SK-N-SH (cell line): Measurements from ENCODE around the gene MPDZ. TPM values are rescaled to one million over a fixed set of nuclear protein-coding genes. Genes with fewer than 3 reads are reported as not detected.

ENCODE experiments used
- CTCF ChIA-PET: fragments of 300-600, 350-600 bp; formaldehyde crosslinking; extraction: SDS; loops from one replicate; lab custom pipeline; 2021; lab: Yijun Ruan, JAX
- POLR2A ChIA-PET: fragments of 350-600 bp; sonication (Branson Sonifier 250); formaldehyde crosslinking; extraction: SDS; loops from one replicate; lab custom pipeline; 2020; ENCODE audit warnings: antibody characterized with exemption, inconsistent platforms; lab: Yijun Ruan, JAX
- DNase-seq: peaks from one replicate; pipeline ENCODE4 v3.0.0; 2012
- H2AFZ ChIP-seq: fragments of 200-600 bp; sonication (generic); 2 replicates; pipeline ENCODE4 v1.8.1; 2016; ENCODE audit warnings: antibody characterized with exemption, mild to moderate bottlenecking, low read depth
- H3F3A ChIP-seq: fragments of 200-600 bp; sonication (generic); replicated peaks from 2 replicates; pipeline ENCODE3; 2016; ENCODE audit warnings: antibody characterized with exemption, mild to moderate bottlenecking; ENCODE audit not compliant: insufficient read depth
- H3K27ac ChIP-seq, 2 experiments: fragments of 200-500 bp in 1 of 2; fragments of 200-600 bp in 1 of 2; sonication (Bioruptor generic) in 1 of 2; sonication (generic), shearing (Covaris generic) in 1 of 2; 2 replicates each; pipeline versions ENCODE4 v1.5.1 to v1.6.1; 2014 to 2016; ENCODE audit warnings: low read depth in 2 of 2, inconsistent platforms in 1 of 2, low read length in 1 of 2, mild to moderate bottlenecking in 1 of 2, mixed read lengths in 1 of 2
- H3K27me3 ChIP-seq: fragments of 200-600 bp; sonication (generic), shearing (Covaris generic); 2 replicates; pipeline ENCODE4 v1.6.1; 2016; ENCODE audit warnings: mixed run types; ENCODE audit not compliant: insufficient read depth
- H3K36me3 ChIP-seq, 2 experiments: fragments of 200-500 bp in 1 of 2; fragments of 200-600 bp in 1 of 2; sonication (Bioruptor generic) in 1 of 2; sonication (generic) in 1 of 2; replicated peaks in 1 of 2; 2 replicates each; pipeline versions ENCODE3 to v1.5.1; 2014 to 2016; ENCODE audit warnings: low read length in 1 of 2, mild to moderate bottlenecking in 1 of 2; ENCODE audit not compliant: insufficient read depth in 2 of 2, control insufficient read depth in 1 of 2
- H3K4me1 ChIP-seq, 2 experiments: fragments of 200-500 bp in 1 of 2; fragments of 200-600 bp in 1 of 2; sonication (Bioruptor generic) in 1 of 2; sonication (generic), shearing (Covaris generic) in 1 of 2; 2 replicates each; pipeline versions ENCODE4 v1.5.1 to v1.6.1; 2014 to 2016; ENCODE audit warnings: low read depth in 1 of 2, low read length in 1 of 2, mixed run types in 1 of 2; ENCODE audit not compliant: insufficient read depth in 2 of 2, control insufficient read depth in 1 of 2
- H3K4me2 ChIP-seq: fragments of 200-600 bp; sonication (generic), shearing (Covaris generic); 2 replicates; pipeline ENCODE4 v1.6.1; 2017; ENCODE audit warnings: mixed run types
- H3K4me3 ChIP-seq, 2 experiments: fragments of 200-500 bp in 1 of 2; fragments of 200-600 bp in 1 of 2; sonication (Bioruptor generic) in 1 of 2; sonication (generic), shearing (Covaris generic) in 1 of 2; 2 replicates each; pipeline versions ENCODE4 v1.5.1 to v1.8.1; 2014 to 2016; ENCODE audit warnings: low read depth in 2 of 2, inconsistent platforms in 1 of 2, low read length in 1 of 2, mild to moderate bottlenecking in 1 of 2, mixed read lengths in 1 of 2, moderate library complexity in 1 of 2
- H3K79me2 ChIP-seq: fragments of 200-600 bp; sonication (generic); 2 replicates; pipeline ENCODE4 v1.8.1; 2017; ENCODE audit warnings: mild to moderate bottlenecking; ENCODE audit not compliant: insufficient read depth
- H3K9ac ChIP-seq: fragments of 200-600 bp; sonication (generic); 2 replicates; pipeline ENCODE4 v1.6.1; 2017; ENCODE audit warnings: mixed run types
- H3K9me2 ChIP-seq: fragments of 200-600 bp; sonication (generic); 2 replicates; pipeline ENCODE4 v1.6.1; 2017; ENCODE audit warnings: mixed run types
- H3K9me3 ChIP-seq: fragments of 200-600 bp; sonication (generic); 2 replicates; pipeline ENCODE4 v1.6.1; 2017; ENCODE audit warnings: mixed run types, mild to moderate bottlenecking, moderate library complexity
- H4K20me1 ChIP-seq: fragments of 200-600 bp; sonication (generic); 2 replicates; pipeline ENCODE4 v1.6.1; 2017; ENCODE audit warnings: mild to moderate bottlenecking, mixed run types; ENCODE audit not compliant: insufficient read depth
- CHD2 ChIP-seq: fragments of 150-350 bp; IDR thresholded peaks from 2 replicates; pipeline ENCODE4 v1.6.1; 2018; ENCODE audit warnings: low read length; ENCODE audit not compliant: partially characterized antibody
- ELF1 ChIP-seq: IDR thresholded peaks from 2 replicates; pipeline ENCODE4 v1.4.0; 2012
- EP300 ChIP-seq, 2 experiments: IDR thresholded peaks; 2 replicates each; pipeline versions ENCODE4 v1.4.0 to v1.6.1; 2012; ENCODE audit warnings: borderline replicate concordance in 1 of 2, low read depth in 1 of 2, low read length in 1 of 2
- EZH2phosphoT487 ChIP-seq: fragments of 200-600 bp; sonication (generic); IDR thresholded peaks from 2 replicates; pipeline ENCODE4 v1.6.1; 2017; ENCODE audit warnings: low read depth, mixed run types, mild to moderate bottlenecking, antibody characterized with exemption, moderate library complexity, borderline replicate concordance
- MAX ChIP-seq: IDR thresholded peaks from 2 replicates; pipeline ENCODE4 v1.4.0; 2012; ENCODE audit warnings: low read depth
- MEF2A ChIP-seq: IDR thresholded peaks from 2 replicates; pipeline ENCODE4 v1.4.0; 2012; ENCODE audit warnings: low read depth, borderline replicate concordance
- NFIC ChIP-seq: IDR thresholded peaks from 2 replicates; pipeline ENCODE4 v1.4.0; 2012; ENCODE audit warnings: borderline replicate concordance
- NRF1 ChIP-seq: IDR thresholded peaks from 2 replicates; pipeline ENCODE4 v1.6.1; 2012; ENCODE audit warnings: low read depth, mild to moderate bottlenecking, low read length
- PBX3 ChIP-seq: IDR thresholded peaks from 2 replicates; pipeline ENCODE4; 2012
- POLR2AphosphoS5 ChIP-seq: IDR thresholded peaks from 2 replicates; pipeline ENCODE4 v1.6.1; 2012; ENCODE audit warnings: low read depth, low read length
- RAD21 ChIP-seq: IDR thresholded peaks from 2 replicates; pipeline ENCODE4 v1.6.1; 2012; ENCODE audit warnings: mild to moderate bottlenecking, low read length
- RCOR1 ChIP-seq: fragments of 150-350 bp; IDR thresholded peaks from 2 replicates; pipeline ENCODE4 v1.6.1; 2017; ENCODE audit warnings: antibody characterized with exemption, low read length
- RXRA ChIP-seq: IDR thresholded peaks from 2 replicates; pipeline ENCODE4 v1.4.0; 2012; ENCODE audit warnings: low read depth, mild to moderate bottlenecking, borderline replicate concordance
- SMC3 ChIP-seq: IDR thresholded peaks from 2 replicates; pipeline ENCODE4 v1.6.1; 2012; ENCODE audit warnings: low read depth, low read length, improper control_type of control experiment
- TCF12 ChIP-seq: IDR thresholded peaks from 2 replicates; pipeline ENCODE4 v1.4.0; 2012
- USF1 ChIP-seq: IDR thresholded peaks from 2 replicates; pipeline ENCODE4 v1.4.0; 2012; ENCODE audit warnings: low read depth, borderline replicate concordance
- ZBTB33 ChIP-seq: IDR thresholded peaks from 2 replicates; pipeline ENCODE4 v1.4.0; 2012; ENCODE audit warnings: low read depth, borderline replicate concordance
- WGBS: methylation state at CpG from one replicate; pipeline ENCODE4 v1.1.6; 2017; ENCODE audit warnings: low lambda C conversion rate; 5-methylcytosine and 5-hydroxymethylcytosine counted together
- polyA plus RNA-seq, 3 experiments: library from polyadenylated mRNA; depleted of rRNA; stranded (reverse); fragments of >200 nt; gene quantifications; 2 replicates each; pipeline ENCODE4 v1.2.3, GENCODE V29; 2012

Gene MPDZ
- polyA plus RNA-seq, 1 of the 3 experiments (the other 2 are of a cell fraction), result 20.5 TPM

GRCh38 chr9:13090628-13091027, 188.9 kb downstream of the MPDZ start:
- H2AFZ ChIP-seq, result no peak overlapping the region
- no peaks in the 10 kb centered on the region for H3K9me2 ChIP-seq
- ChIA-PET CTCF (interaction anchor here (0.7 to 6.3 kb wide), 12 partner anchors 8 to 1343 kb away, joined by 3 to 89 read pairs (median 14); no protein-coding TSS in a partner anchor), POLR2A (no interaction called here)
- no peaks in the 10 kb centered on the region for H3K79me2 ChIP-seq
- peaks cover 0 to 2% of the 10 kb centered on the region in 2 experiments; a peak in 2 of 4 replicates for H3K4me1 ChIP-seq
- H3F3A ChIP-seq, result no peaks in the 10 kb centered on the region
- no peak for DNase-seq
- no peaks in the 10 kb centered on the region for H3K27me3 ChIP-seq
- no peaks in the 10 kb centered on the region for H4K20me1 ChIP-seq
- H3K4me3 ChIP-seq, result no peak overlapping the region
- 68% methylated on average over 4 of the region's 4 CpGs for WGBS
- H3K9ac ChIP-seq, result no peak overlapping the region
- no peaks in the 10 kb centered on the region for H3K36me3 ChIP-seq
- no peaks in the 10 kb centered on the region for H3K9me3 ChIP-seq
- H3K27ac ChIP-seq, result no peak overlapping the region
- no peak for TF ChIP-seq RXRA
- TF ChIP-seq PBX3, result no peak
- no peak for TF ChIP-seq USF1
- no peak for TF ChIP-seq MAX
- no peak for TF ChIP-seq EP300 (IDR thresholded peaks at IDR 0.05; ENCODE audit: borderline replicate concordance in 1 of 2, low read depth in 1 of 2, low read length in 1 of 2)
- no peak for TF ChIP-seq RCOR1
- TF ChIP-seq EZH2phosphoT487, result no peak
- no peak for TF ChIP-seq POLR2AphosphoS5
- no peak for TF ChIP-seq MEF2A
- no peak for TF ChIP-seq RAD21
- TF ChIP-seq TCF12, result no peak
- no peak for TF ChIP-seq ZBTB33
- no peak for TF ChIP-seq NRF1
- TF ChIP-seq ELF1, result no peak
- no peak for TF ChIP-seq NFIC
- no peak overlapping the region for H3K4me2 ChIP-seq

GRCh38 chr9:13089666-13090065, 189.8 kb downstream of the MPDZ start:
- no peaks in the 10 kb centered on the region for H4K20me1 ChIP-seq
- no peaks in the 10 kb centered on the region for H3K79me2 ChIP-seq
- H3K9me3 ChIP-seq, result no peaks in the 10 kb centered on the region
- H3K9me2 ChIP-seq, result no peaks in the 10 kb centered on the region
- no peak overlapping the region for H3K9ac ChIP-seq
- ChIA-PET POLR2A (no interaction called here), CTCF (interaction anchor here (0.6 to 6.3 kb wide), 58 partner anchors 9 to 1679 kb away, joined by 3 to 89 read pairs (median 4); no protein-coding TSS in a partner anchor)
- H3K4me2 ChIP-seq, result no peak overlapping the region
- H3K36me3 ChIP-seq, result no peaks in the 10 kb centered on the region
- H3K4me3 ChIP-seq, result no peak overlapping the region
- no peak overlapping the region for H2AFZ ChIP-seq
- DNase-seq, result no peak
- no peaks in the 10 kb centered on the region for H3F3A ChIP-seq
- no peaks in the 10 kb centered on the region for H3K27me3 ChIP-seq
- H3K27ac ChIP-seq, result no peak overlapping the region
- H3K4me1 ChIP-seq, result peaks cover 0 to 2% of the 10 kb centered on the region in 2 experiments; a peak in 2 of 4 replicates
- no peak for TF ChIP-seq CHD2
- no peak for TF ChIP-seq SMC3
- TF ChIP-seq TCF12, result no peak
- TF ChIP-seq ELF1, result no peak
- no peak for TF ChIP-seq RAD21
